Ovary (tissue), 9 donors: Measurements from ENCODE around the gene DNAJC16. TPM values are rescaled to one million over a fixed set of nuclear protein-coding genes. Genes with fewer than 3 reads are reported as not detected.

ENCODE experiments used
- DNase-seq, 5 donors: peaks; one replicate each; pipeline ENCODE4 v3.0.0-alpha.2; 2019 to 2020
- H3K27ac ChIP-seq, 2 donors: fragments of 200-600 bp; one replicate each; pipeline versions ENCODE4 v1.5.1 to v1.8.0; 2019 to 2022
- H3K27me3 ChIP-seq: fragments of 200-600 bp; one replicate; pipeline ENCODE4 v1.8.0; 2022
- H3K36me3 ChIP-seq: fragments of 200-600 bp; sonication (generic); one replicate; pipeline ENCODE4 v1.5.1; 2019
- H3K4me1 ChIP-seq: one replicate; pipeline ENCODE4 v1.8.1; 2013; ENCODE audit warnings: mild to moderate bottlenecking, moderate library complexity; ENCODE audit not compliant: insufficient read depth
- H3K4me3 ChIP-seq: fragments of 200-600 bp; sonication (generic); one replicate; pipeline ENCODE4 v1.5.1; 2017
- H3K9me3 ChIP-seq, 2 donors: fragments of 200-600 bp in 1 of 2; sonication (generic) in 1 of 2; one replicate each; pipeline versions ENCODE4 v1.5.1 to v1.8.1; 2013 to 2019; ENCODE audit warnings: mild to moderate bottlenecking in 1 of 2, moderate library complexity in 1 of 2
- EP300 ChIP-seq: sonication (generic); formaldehyde crosslinking; IDR thresholded peaks from one replicate; pipeline ENCODE4 v1.6.1; 2017; ENCODE audit warnings: antibody characterized with exemption
- POLR2A ChIP-seq: fragments of 450-650 bp; IDR thresholded peaks from one replicate; pipeline ENCODE4 v1.6.1; 2017; ENCODE audit warnings: antibody characterized with exemption, mild to moderate bottlenecking, moderate library complexity
- WGBS, 3 donors: extraction: QIAGEN DNeasy Blood & Tissue Kit in 1 of 3; methylation state at CpG; one replicate each; pipeline versions ENCODE4 v1.1.5 to v1.1.7; 2013 to 2017; 5-methylcytosine and 5-hydroxymethylcytosine counted together
- intact Hi-C, 4 donors: fragments of 100-400 bp; cut with DNase I; formaldehyde crosslinking; loops; one replicate each; pipeline versions ENCODE4 v1.11.0 to v1.15.1; 2022 to 2023
- polyA plus RNA-seq, 2 donors: library from polyadenylated mRNA; stranded (reverse); fragments of 200-250 nt in 1 of 2; fragments of 350-450 nt in 1 of 2; fragmentation: Illumina TruSeq in 1 of 2; extraction: RNeasy Lipid Tissue Mini Kit (QIAGEN cat#74804) in 1 of 2; gene quantifications; one replicate each; pipeline ENCODE4 v1.2.3, GENCODE V29; 2013 to 2014
- small RNA-seq: library from RNA; depleted of rRNA; stranded (forward); fragments of <200 nt; gene quantifications from one replicate; pipeline ENCODE3, GENCODE V24; 2016
- total RNA-seq, 7 donors: library from RNA; depleted of rRNA in 2 of 7; stranded (reverse); fragments of >200 nt in 2 of 7; fragmentation: NEBNext Ultra II Directional in 3 of 7; extraction: Animal tissue kit (Norgen Biotek cat#: 25700) in 3 of 7; gene quantifications; one replicate each; pipeline versions ENCODE4 v1.1.0 to v1.2.4, GENCODE V29; 2016 to 2023
- TF ChIP-seq, protein P1 (sequence below), 3 donors: fragments of 450-650 bp in 2 of 3; fragments of 200-600 bp in 1 of 3; IDR thresholded peaks; one replicate each; pipeline versions ENCODE4 v1.5.1 to v1.8.0; 2016 to 2022; ENCODE audit warnings: antibody characterized with exemption in 3 of 3, mild to moderate bottlenecking in 1 of 3
- donor health status: DM: no; HTN: no; CAD: no; lungs with moderate emphysema.
- donor health status: DM: no; HTN: no; CAD: no.
- donor health status: Bipolar disorder and iron deficiency.
- donor health status: DM: yes; HTN: yes; CAD: no.
- donor health status: DM: no; HTN: no; CAD: no.
- donor health status: DM: yes; HTN: yes; CAD: no.

DNAJC16 gene
- total and polyA plus RNA-seq, 9 donors = 4.7 to 33.3 (median 17.6) TPM

DNA sequence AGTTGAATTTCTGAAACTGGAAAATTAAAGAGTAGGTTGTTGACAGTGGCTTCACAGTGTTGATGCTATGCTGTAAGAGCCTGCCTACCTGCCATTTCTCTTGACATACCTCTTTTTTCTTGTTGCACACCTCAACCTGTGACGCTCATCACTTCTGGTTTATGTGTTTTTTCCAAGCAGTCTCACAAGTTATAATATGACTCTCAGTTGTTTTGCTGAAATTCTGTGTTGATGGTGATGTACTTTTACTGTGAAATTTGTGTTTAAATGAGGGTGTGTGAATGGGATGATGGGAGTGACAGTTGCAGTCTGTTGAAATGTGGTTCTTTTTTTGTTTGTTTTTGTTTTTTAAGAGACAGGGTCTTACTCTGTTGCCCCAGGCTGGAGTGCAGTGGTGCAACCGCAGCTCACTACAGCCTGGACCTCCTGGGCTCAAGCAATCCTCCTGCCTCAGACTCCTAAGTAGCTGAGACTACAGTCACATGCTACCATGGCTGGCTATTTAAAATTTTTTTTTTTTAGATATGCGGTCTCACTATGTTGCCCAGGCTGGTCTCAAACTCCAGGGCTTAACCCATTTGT lies 97.6 kb downstream of the DNAJC16 start:
- TF ChIP-seq POLR2A (no peak), EP300 (no peak)
- TF ChIP-seq, protein P1, sequence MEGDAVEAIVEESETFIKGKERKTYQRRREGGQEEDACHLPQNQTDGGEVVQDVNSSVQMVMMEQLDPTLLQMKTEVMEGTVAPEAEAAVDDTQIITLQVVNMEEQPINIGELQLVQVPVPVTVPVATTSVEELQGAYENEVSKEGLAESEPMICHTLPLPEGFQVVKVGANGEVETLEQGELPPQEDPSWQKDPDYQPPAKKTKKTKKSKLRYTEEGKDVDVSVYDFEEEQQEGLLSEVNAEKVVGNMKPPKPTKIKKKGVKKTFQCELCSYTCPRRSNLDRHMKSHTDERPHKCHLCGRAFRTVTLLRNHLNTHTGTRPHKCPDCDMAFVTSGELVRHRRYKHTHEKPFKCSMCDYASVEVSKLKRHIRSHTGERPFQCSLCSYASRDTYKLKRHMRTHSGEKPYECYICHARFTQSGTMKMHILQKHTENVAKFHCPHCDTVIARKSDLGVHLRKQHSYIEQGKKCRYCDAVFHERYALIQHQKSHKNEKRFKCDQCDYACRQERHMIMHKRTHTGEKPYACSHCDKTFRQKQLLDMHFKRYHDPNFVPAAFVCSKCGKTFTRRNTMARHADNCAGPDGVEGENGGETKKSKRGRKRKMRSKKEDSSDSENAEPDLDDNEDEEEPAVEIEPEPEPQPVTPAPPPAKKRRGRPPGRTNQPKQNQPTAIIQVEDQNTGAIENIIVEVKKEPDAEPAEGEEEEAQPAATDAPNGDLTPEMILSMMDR (IDR thresholded peaks at IDR 0.05) = no peak
- Histone ChIP-seq H3K36me3 (no peaks in the 10 kb centered on the region), H3K27me3 (no peaks in the 10 kb centered on the region), H3K9me3 (no peaks in the 10 kb centered on the region), H3K27ac (no peak overlapping the region), H3K4me3 (no peak overlapping the region), H3K4me1 (peaks cover 6% of the 10 kb centered on the region)
- WGBS, 3 donors = 84 to 89% (median 84%) methylated on average over 3 of the region's 3 CpGs
- intact Hi-C loops = no loop called here
- no peak for DNase-seq

DNA sequence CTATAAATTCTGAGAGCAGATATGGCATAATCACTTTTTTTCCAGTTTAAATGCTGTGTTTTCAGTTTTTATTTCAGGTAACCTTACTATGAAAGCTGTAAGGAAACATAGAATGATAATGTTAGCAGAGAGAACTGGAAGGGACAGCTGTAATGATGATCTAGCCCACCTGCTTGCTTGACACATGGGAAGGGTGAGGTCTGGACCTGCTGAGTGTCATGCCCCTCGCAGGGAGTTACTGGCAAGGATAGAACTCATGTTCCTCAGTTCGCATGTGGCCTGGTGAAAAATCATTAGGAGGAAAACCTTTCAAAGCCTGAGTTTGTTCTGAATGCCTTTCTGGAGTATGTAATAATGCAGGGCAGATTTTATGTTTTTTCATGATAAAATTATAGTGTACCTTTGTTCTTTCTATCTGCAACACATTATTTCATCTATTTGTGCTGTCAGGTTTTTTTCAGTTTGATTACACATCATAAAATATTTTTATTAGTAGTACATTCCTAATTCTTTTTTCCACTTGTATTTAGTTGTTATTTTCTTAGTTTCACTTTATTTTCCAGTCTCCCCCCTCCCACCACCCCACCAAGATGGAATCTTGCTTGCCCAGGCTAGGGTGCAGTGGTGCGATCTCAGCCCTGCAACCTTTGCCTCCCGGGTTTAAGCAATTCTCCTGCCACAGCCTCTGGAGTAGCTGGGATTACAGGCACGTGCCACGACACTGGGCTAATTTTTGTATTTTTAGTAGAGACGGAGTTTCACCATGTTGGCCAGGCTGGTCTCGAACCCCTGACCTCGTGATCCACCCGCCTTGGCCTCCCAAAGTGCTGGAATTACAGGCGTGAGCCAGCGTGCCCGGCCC lies 98.6 kb downstream of the DNAJC16 start:
- Histone ChIP-seq H3K4me1 (peaks cover 4% of the 10 kb centered on the region), H3K36me3 (no peaks in the 10 kb centered on the region), H3K4me3 (no peak overlapping the region), H3K27ac (no peak overlapping the region), H3K9me3 (no peaks in the 10 kb centered on the region), H3K27me3 (no peaks in the 10 kb centered on the region)
- DNase-seq = no peak
- intact Hi-C loops = no loop called here
- WGBS, 3 donors = 75 to 80% (median 78%) methylated on average over 13 of the region's 13 CpGs
- TF ChIP-seq EP300 = no peak
- no peak for TF ChIP-seq POLR2A
- TF ChIP-seq, protein P1 (IDR thresholded peaks at IDR 0.05) = no peak

Small RNA genes within 50 kb of the gene (small RNA-seq; reads per million reads assigned to genes)
- gene CD24P1 (not detected), gene RNU7-179P (not detected), gene SCARNA21B (not detected)

Other genes with a start within 250 kb of the DNAJC16 start
- 10 to 100 TPM; 24.2 to 63.2 (median 30.3) TPM for gene EFHD2, start 117.0 kb upstream of the DNAJC16 start, total RNA-seq
- gene EFHD2, start 117.0 kb upstream of the DNAJC16 start, polyA plus RNA-seq = 10 to 100 TPM; 19.6 to 25.5 TPM
- 1 to 10 TPM in 3 of 7 donors, not detected in 4; 1.7 to 5.7 (median 4.6) TPM for gene CTRC, start 88.4 kb upstream of the DNAJC16 start, total RNA-seq
- gene CTRC, start 88.4 kb upstream of the DNAJC16 start, polyA plus RNA-seq = not detected
- 1 to 10 TPM in 2 of 7 donors, under 1 TPM in 1, not detected in 4; 0.92 to 9.4 (median 2.4) TPM for gene CELA2A, start 70.1 kb upstream of the DNAJC16 start, total RNA-seq
- gene CELA2A, start 70.1 kb upstream of the DNAJC16 start, polyA plus RNA-seq = 1 to 10 TPM in 1 of 2 donors, not detected in 1; 7.5 TPM
- under 1 TPM in 3 of 7 donors, not detected in 4; 0.33 to 0.46 (median 0.36) TPM for gene CELA2B, start 50.7 kb upstream of the DNAJC16 start, total RNA-seq
- gene CELA2B, start 50.7 kb upstream of the DNAJC16 start, polyA plus RNA-seq = not detected
- gene CASP9, start 2.6 kb upstream of the DNAJC16 start, total RNA-seq = 10 to 100 TPM; 13.4 to 62.0 (median 44.4) TPM
- gene CASP9, start 2.6 kb upstream of the DNAJC16 start, polyA plus RNA-seq = 10 to 100 TPM; 21.1 to 33.5 TPM
- gene AGMAT, start 58.2 kb downstream of the DNAJC16 start, total RNA-seq = under 1 TPM in 3 of 7 donors, not detected in 4; 0.30 to 0.31 (median 0.30) TPM
- gene AGMAT, start 58.2 kb downstream of the DNAJC16 start, polyA plus RNA-seq = 1 to 10 TPM in 1 of 2 donors, under 1 TPM in 1; 0.08 to 1.5 TPM
- 10 to 100 TPM; 18.7 to 30.9 (median 23.1) TPM for gene DDI2, start 90.6 kb downstream of the DNAJC16 start, total RNA-seq
- 1 to 10 TPM; 4.2 to 9.6 TPM for gene DDI2, start 90.6 kb downstream of the DNAJC16 start, polyA plus RNA-seq
- 10 to 100 TPM; 26.5 to 81.8 (median 55.1) TPM for gene PLEKHM2, start 157.5 kb downstream of the DNAJC16 start, total RNA-seq
- gene PLEKHM2, start 157.5 kb downstream of the DNAJC16 start, polyA plus RNA-seq = 10 to 100 TPM; 22.1 to 45.0 TPM
- 1 to 10 TPM; 1.1 to 2.5 (median 2.0) TPM for gene SLC25A34, start 209.4 kb downstream of the DNAJC16 start, total RNA-seq
- 1 to 10 TPM; 1.0 to 1.3 TPM for gene SLC25A34, start 209.4 kb downstream of the DNAJC16 start, polyA plus RNA-seq
- not detected for gene TMEM82, start 215.7 kb downstream of the DNAJC16 start, total RNA-seq
- not detected for gene TMEM82, start 215.7 kb downstream of the DNAJC16 start, polyA plus RNA-seq
- gene FBLIM1, start 231.9 kb downstream of the DNAJC16 start, total RNA-seq = 100 to 1,000 TPM in 3 of 7 donors, 10 to 100 TPM in 4; 40.7 to 160 (median 70.8) TPM
- 10 to 100 TPM; 39.0 to 59.2 TPM for gene FBLIM1, start 231.9 kb downstream of the DNAJC16 start, polyA plus RNA-seq